Measurements from ENCODE around the gene PSD2.
A peak's percentile ranks its signal among the peaks of the same experiment; 100 is the strongest.

PSD2 gene

DNA sequence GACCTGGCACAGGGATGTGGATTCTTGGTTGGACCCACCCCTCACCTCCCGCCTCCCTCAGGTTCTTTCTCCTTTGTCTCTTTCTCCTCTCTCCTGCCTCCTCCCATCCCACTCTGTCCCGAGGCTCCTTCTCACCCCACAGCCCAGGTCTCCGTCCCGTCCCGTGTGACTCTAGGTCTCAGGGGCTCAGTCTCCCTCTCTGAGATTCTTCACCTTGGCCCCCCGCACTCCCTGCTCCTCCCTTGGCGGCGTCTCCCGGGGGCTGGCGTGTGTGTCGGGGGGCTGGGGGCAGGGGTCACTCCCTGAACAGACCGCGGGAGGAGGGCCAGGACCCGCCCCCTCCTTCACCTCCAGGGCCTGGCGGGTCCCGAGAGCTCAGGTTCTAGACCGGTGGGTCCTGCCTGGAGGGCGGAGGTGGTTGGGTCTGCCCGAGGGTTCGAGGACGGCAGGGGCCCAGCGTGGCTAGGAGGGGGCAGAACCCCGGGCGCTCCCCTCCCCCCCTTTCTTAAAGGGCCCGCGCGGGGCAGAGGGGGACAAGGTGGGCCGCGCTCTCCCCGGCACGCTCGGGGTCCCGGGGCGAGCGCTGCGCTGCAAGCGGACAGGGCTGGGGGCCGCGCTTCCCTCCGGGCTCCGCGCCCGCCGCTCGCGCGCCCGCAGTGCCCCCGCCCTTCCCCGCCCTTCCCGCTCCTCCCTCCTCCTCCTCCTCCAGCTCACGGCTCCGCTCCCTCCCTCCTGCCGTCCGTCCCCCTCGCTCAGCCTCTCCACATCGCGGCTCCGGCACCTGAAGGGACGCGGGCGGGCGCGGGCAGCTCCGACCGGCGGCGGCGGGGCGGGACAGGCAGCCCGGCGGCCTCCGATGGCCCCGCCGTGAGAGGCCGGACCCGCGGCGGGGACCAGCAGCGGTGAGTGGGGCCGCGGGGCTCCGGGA, at the start of gene PSD2:
PSD2 (plus strand) TSS at position 735 of the 928 bp plus-strand sequence. CDS start 13,633 bp downstream, outside the sequence.
- DNase-seq (ENCODE audit: low read depth in 2 of 2) = no peak

DNA sequence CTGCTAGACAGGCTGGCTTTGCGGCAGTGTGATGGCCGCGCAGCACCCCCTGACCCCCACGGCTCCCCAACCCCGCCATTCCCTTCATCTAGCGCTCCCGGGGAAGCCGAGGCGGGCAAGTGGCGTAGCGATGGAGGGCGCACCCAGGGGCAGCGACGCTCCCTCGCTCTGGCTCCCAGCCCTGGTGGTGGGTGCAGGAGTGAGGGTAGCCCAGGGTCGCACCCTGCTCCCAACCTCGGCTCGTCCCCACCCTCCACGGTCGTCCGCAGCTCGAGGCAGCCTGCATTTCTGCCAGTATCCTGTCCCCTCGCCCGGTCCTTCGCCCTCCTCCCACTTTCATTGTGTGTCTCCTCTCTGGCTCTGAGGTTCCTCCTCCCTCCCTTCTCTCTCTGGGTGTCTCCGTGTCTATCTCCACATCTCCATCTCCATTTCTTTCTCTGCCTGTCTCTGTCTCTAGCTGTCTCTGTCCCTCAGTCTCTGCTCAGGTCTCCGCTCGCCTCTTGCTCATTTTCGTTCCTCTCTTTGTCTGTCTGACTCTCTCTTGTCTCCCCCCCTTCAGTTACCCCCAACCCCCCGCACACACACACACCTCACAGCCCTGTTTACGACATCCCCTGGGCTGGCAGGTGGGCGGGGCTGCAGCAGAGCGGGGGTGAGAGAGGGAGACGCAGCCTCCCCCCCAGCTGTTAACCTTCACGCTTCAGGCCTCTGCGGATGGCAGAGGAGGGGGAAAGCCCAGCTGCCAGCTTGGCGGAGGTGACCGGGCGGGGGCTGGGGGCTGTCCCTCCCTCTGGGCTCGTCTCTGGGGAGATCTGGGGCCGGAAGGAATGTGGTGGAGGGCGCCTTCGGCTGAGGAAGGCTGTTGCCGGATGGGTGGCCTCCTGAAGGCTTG, 48.7 kb upstream of the PSD2 start:
- DNase-seq (ENCODE audit: low read depth in 2 of 2) = peak; percentile 60 to 70

DNA sequence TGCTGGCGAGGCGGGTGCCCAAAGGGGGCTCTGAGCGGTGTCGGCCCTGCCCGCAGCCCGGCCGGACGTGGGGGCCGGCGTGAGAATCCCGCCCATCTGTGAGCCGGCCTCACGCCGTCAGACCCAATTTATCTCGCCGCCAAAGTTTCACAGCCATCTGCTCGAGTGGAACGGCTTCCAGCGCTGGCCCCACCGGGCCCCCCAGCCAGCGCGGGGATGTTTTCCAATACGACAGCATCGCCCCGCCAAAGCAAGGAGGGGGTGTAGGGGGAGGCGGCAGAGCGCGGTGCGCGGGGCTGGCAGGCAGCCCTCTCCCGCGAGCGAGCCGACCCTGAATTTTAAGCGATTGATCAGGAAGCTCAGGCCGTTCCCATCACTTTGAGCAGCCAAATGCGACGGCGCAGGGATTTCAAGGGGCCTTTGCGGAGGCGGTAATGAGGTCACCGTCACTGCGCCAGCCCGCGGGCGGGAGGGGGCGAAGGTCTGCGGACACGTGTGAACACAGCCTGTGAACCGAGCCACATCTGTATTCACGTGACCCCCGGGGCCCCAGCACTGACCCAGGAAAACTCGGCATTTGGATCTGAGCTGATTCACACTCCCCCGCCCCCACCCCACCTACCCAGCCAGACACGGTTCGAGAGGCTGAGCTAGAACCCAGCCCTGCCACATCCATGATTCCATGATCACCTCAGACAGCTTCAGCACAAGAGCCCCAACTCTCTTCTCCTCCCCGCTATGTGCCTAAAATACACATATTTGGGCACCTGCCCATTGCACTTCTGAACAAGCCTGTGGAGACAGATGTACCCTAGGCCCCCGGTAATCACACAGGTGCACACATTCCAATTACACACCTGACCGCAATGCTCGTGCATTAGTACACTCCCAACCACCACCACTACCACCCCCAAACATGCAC, 47.8 kb upstream of the PSD2 start:
- peak in 1 of 2 donors; percentile 57 for DNase-seq (ENCODE audit: low read depth in 2 of 2)

DNA sequence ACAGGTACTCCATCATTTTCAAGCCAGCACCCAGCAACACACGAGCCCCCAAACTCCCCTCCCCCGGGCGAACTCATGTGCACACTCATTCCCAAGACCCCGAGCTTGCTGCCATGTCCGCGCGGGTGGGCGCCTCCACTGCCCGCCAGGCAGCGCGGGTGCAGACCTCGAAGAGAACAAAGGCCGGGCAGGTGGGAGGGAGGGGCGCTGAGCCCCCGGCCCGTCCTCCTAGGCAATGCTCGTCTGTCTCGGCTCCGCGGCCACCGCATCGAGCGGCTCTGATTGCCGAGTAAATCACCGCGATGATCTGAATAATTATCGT, 47.1 kb upstream of the PSD2 start:
- no peak for DNase-seq (ENCODE audit: low read depth in 2 of 2)

DNA sequence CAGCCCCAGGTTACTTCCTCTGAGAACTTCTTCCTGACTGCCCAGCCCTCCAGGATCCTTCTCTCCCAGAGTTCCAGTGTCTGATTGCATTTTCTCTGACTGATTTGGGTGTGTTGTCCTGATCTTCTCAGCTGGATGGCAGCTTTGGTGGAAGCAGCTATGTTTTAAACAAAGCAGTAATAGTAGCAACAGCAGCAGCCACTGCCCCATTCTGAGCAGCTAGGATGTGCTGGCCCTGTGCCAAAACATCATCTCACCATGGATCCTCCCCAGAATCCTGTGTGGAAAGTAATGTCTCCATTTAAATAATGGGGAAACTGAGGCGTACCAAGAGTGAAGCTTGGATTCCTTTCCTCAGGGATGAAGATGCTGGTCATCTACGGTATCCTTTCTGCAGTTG, 46.4 kb upstream of the PSD2 start:
- DNase-seq (ENCODE audit: low read depth in 2 of 2) = no peak

DNA sequence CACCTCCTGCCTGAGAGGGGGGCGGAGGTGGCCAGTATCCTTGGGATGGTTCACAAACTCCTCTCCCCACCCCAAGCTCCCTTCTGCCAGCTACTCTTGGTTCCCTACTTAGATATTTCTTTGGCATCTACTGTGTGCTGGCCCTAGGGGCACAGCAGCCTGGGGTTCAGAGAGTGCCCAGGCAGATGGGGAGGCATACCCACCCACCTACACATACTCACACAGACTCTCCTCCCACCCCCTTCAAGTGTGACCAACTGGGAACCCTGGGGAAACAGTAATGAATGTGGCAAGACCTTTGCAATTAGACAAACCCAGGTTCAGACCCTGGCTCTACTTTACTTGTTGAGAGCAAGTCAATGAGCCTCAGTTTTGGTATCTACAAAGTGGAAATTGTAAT, 44.4 kb upstream of the PSD2 start:
- DNase-seq (ENCODE audit: low read depth in 2 of 2) = no peak

DNA sequence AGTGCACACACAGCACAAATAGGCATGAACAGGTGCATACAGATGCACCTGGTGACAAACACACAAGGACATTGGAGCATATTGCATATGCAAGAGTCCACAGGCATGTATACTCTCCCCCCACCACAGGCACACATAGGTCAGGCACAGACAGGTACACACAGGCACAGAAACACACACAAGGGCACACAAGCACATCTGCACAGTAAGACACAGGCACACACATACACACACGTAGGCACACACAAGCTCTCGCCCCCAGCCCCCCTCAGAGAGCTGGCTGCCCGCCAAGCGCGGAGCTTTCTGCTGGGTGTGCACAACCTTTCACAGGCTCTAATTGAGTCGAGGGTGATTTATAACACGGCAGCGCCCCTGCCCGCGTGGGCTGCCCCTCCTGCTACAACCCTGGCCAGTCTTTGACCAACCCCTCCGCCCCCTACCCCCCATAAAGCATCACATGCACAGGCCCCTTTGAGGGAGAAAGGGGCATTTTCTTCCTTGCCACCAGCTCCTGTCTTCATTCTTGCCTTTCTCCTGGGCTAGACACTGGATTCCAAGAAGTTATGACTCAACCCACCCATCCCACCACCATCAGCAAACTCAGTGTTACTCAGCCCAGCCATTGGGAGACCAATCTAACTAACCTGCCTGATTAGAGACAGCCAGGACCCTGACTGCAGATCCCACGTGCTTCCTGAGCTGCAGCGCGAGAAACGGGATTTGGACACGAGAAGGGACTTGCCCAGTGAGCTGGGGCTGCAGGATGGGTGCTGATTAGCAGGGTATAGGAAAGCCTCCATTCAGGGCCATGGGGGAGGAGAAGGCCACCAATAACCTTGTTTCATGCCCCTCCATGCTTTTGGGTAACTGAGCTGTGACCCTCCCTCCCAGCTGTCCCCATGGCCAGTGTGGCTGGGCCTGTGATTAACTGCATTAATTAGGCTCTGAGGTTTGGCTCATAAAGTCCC, 42.8 kb upstream of the PSD2 start:
- DNase-seq (ENCODE audit: low read depth in 2 of 2) = no peak

DNA sequence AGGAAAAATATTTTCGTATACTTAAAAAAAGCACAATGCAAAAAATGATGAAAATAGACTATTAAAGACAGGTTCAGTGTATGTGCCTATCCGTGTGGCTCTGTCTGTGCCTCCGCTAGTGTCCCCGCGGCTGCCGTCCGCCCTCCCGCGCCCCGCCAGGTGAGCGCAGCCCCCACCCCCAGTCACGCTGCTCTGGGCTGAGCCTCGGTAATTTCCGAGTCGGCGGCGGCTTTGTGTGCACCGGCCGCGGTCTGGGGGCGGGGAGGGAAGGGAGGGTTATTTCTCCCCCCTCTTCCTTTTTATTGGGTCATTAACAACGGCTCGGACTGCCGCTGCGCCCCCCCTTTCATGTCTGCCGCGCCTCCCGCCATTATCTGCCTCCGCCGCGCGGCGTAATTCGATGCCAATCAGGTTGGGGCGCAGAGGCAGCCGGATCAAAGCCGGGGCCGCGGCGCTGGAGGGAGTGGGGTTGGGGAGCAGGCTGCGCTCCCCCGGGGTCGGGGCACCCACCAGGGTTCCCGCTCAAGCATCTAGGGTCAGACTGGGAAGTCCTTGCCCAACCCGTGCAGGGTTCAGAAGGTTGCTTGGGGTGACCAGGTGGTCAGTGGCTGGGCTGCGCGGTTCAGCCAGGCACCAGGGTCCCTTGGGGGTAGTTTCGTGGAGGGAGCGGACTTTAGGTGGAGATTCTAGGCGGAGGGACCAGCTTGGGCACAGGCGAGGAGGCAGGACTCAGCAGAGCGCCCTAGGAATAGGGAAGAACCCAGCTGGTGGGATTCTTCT, 39.5 kb upstream of the PSD2 start:
- no peak for DNase-seq (ENCODE audit: low read depth in 2 of 2)

DNA sequence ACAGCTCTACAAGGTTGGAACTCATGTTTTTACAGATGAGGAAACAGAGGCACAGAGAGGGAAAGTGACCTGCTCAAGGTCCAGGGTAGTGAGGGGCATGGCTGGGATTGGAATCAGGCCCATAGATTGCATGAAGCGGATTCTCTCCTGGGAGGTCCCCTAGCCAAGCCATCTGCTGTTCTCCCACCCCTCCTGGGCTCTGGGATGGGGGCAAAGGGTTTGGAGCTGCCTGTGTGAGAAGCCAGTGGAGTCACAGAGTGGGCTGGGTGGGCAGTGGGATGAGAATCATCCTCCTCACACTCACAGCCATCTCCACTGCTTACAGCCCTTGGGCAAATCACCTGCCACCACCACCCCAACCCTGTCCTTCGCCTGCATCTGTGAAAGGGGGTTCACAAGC, 38.6 kb upstream of the PSD2 start:
- no peak for DNase-seq (ENCODE audit: low read depth in 2 of 2)

DNA sequence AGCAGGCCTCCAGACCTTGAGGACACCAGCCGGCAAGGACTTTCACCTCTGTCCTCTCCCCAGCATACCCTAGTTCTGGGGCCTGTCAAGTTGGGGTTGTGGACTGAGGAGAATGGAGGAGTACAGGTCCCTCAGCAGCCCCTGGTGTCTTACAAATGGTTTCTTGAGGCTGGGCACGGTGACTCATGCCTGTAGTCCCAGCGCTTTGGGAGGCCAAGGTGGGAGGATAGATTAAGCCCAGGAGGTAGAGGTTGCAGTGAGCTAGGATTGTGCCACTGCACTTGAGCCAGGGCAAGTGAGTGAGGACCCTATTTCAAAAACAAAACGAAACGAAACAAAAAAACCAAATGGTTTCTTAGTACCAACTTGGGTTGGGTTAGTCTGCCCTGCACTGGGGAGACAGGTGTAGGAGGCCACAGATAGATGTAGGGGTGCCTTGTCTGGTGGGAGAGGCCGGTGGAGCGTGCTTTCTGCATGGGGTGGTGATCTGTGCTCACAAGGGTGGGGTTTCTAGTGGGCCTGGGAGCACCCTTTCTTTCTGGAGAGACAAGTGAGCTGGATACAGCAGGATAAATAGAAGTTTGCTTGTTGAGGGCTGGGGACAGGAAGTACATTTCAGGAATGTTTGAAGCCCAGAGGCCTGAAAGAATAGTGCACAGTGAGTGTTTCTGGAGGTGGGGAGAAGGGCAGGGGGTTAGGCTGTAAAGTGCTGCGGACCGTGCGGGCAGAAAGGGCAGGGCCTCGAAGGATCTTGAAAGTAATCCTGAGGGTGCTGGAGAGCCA, 37.7 kb upstream of the PSD2 start:
- no peak for DNase-seq (ENCODE audit: low read depth in 2 of 2)

DNA sequence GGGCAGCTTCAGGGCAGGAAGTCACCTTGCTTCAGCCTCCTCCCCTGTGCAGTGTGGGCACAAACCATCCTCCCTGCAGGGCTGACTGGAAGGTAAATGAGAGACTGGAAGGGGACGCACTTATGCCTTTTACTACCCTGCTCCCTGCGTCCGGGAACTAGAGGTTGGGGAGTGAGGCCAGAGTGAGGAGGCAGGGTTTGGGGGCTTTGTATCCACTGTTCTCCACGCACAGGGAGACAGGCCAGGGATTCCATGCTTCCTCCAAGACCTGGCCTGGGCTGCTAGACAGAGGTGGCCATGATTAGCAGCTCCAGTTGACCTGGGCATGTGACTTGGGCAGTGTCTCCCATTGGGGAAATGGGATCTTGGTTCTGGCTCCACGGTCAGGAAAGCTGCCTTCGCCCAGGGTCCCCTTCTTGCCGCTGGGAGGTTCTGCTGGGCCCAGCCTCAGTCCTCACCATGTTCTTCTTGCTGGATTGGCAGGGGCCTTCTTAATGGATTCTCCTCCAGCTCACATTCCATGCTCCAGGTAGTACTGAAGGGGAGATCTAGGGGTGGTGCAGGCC, 37.0 kb upstream of the PSD2 start:
- no peak for DNase-seq (ENCODE audit: low read depth in 2 of 2)

DNA sequence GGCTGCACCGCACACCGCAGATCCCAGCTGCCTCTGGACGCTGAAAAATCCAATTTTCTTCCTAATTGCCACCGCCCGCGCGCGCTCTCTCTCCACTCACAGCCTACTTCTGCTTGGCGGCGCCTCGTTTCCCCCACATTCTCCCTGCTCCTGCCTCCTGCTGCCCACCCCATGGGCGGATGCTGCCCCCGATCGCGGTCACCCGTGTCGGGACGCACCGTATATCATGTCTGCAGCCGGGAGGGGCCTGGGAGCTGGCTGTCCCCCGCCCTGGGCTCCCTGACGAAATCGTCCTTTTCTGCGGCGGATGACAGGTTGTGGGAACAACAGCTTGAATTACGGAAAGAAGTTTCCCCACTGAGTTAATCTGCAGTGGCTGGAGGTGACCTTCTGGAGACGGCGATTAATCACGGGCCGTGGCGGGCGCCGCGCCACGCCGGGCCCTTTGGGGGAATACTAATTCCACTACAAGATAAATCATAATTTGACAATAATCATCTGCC, 36.3 kb upstream of the PSD2 start:
- no peak for DNase-seq (ENCODE audit: low read depth in 2 of 2)

DNA sequence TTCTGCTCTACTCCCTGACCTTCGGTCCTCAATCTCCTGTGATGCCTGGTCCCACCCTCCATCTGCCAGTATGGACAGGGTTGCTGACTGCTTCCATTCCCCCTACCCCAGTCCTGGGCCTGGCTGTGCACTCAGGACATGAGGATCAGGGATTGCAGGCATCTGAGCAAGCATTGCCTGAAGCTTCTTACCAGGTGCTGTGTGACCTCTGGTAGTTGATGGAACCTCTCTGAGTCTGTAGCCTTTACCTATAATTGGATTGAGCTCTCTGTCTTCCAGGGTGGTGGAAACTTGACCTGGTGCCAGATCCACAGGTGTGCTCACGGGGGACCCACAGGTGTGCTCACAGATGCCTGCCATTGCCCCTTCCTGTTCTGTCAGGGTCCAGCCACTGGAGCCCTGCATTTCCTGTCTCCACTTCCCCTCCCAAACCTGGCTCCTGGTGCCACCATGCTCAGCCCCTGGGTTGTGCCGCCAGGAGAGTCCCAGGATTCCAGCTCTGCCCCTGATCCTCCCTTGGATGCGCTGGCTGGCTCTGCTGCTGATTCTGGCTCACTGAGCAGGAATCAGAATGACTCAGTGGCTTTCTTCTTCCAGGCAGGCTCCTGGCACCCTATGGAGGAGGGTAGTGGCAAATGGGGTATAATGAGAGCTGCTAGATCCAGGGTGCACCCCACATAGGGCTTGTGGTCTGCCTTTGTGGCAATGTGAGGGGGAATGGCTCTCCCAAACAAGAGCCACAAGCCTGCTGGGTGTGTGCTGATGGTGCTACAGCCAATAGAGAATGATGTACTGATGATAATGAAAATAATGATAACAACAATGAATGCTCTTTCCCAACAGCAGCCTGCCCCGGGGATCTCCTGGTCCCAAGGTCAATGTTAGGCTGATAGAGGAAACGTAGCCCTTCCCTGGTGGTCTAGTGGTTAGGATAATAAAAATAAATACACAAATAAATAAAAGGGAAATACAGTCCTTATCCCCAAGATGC, 35.2 kb upstream of the PSD2 start:
- no peak for DNase-seq (ENCODE audit: low read depth in 2 of 2)

DNA sequence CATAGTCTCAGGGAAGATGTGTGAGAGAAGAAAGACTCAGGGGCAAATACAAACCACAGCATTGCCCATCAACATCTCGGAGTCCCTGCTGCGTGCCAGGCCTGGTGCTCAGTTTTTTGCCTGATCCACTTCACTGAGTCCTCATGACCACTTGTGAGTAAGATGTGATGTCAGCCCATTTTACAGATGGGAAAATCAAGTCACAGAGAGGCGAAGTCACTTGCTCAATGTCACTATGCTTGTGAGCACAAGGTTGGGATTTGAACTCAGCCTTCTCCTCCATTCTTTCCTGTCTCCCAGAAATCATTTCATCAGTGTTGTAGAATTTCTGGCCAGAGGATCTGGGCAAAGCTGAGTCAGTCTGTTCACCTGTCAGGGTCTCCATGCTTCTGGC, 34.6 kb upstream of the PSD2 start:
- no peak for DNase-seq (ENCODE audit: low read depth in 2 of 2)

DNA sequence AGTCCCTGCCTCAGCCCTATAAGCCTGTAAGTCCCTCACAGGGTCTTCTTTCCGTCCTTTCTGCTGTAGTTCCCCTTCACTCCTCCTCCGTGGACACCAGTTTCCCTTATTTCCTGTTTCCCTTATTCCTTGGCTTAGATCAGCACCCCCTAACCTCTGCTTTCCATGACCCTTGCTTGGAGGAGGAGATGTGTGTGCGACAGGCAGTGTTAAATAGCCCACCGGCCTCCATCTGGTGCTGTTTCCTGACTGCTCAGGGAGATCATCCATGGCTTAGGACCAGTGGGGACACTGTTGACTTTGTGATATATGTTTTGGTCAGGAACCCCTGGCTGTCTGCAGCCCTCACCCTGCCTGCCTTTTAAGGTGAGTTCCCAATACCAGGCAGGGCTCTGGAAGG, 34.1 kb upstream of the PSD2 start:
- DNase-seq (ENCODE audit: low read depth in 2 of 2) = no peak

DNA sequence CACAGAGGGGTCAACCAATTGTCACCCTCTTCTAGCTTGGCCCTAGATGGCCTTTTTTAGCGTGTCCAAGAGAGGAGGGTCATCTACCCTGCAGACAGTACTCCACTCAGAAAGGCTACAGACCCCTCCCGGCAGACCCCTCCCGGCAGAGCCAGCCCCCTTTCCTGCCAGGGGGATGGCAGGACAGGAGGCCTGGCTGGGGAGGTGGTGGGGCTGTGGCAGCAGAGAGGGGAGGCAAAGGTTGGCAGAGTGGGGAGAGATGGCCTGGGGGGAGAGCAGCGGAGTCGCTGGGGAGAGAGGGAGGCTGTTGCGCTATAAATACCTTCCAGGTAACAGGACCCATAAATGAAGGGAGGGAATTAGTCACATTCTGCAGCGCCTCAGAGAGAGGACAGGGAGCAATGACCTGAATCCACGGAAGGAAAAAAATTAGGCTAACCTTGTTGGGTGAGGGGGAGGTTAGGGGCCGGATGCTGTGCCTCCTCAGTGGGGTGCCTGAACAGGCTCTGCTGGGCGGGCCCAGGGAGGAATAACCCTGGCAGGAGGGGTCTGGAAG, 32.9 kb upstream of the PSD2 start:
- DNase-seq (ENCODE audit: low read depth in 2 of 2) = no peak
